Chondrocyte (in vitro differentiated cells): Measurements from ENCODE around the gene FBXO33. TPM values are rescaled to one million over a fixed set of nuclear protein-coding genes. Genes with fewer than 3 reads are reported as not detected.
A peak's percentile ranks its signal among the peaks of the same experiment; 100 is the strongest.
"Not testable (repeated sequence)": the region's sequence is repeated elsewhere in the genome, so short reads cannot be mapped to it uniquely, and the experiment has no call there.

Experiments used
- DNase-seq: peaks from one replicate; pipeline ENCODE4 v3.0.0; 2021; ENCODE audit warnings: mixed read lengths, low spot score
- H3K27ac Mint-ChIP-seq: one replicate; pipeline ENCODE4 v1.8.0; 2021; ENCODE audit warnings: mild to moderate bottlenecking, moderate library complexity, mixed read lengths; ENCODE audit not compliant: unreplicated experiment
- H3K27me3 Mint-ChIP-seq: 2 replicates; pipeline ENCODE4 v1.8.0; 2021; ENCODE audit warnings: low read depth, mixed read lengths
- H3K36me3 Mint-ChIP-seq: 2 replicates; pipeline ENCODE4 v1.8.0; 2021; ENCODE audit warnings: low read depth, mixed read lengths
- H3K4me1 Mint-ChIP-seq: 2 replicates; pipeline ENCODE4 v1.8.0; 2021; ENCODE audit warnings: low read depth, mild to moderate bottlenecking, mixed read lengths
- H3K4me3 Mint-ChIP-seq: one replicate; pipeline ENCODE4 v1.8.0; 2021; ENCODE audit warnings: mild to moderate bottlenecking, moderate library complexity, mixed read lengths; ENCODE audit not compliant: unreplicated experiment
- H3K9me3 Mint-ChIP-seq: 2 replicates; pipeline ENCODE4 v1.8.0; 2021; ENCODE audit warnings: low read depth, mixed read lengths
- total RNA-seq: library from RNA; stranded (reverse); gene quantifications from 3 replicates; pipeline ENCODE4 v1.2.1, GENCODE V29; 2021
- TF ChIP-seq, protein P1 (sequence below): fragments of 200-600 bp; sonication (generic); IDR thresholded peaks from 2 replicates; pipeline ENCODE4 v1.5.0; 2021; ENCODE audit warnings: antibody characterized with exemption, mild to moderate bottlenecking, moderate library complexity

Gene FBXO33
- total RNA-seq, 1 donor from 2014 or later: 9.2 TPM

DNA sequence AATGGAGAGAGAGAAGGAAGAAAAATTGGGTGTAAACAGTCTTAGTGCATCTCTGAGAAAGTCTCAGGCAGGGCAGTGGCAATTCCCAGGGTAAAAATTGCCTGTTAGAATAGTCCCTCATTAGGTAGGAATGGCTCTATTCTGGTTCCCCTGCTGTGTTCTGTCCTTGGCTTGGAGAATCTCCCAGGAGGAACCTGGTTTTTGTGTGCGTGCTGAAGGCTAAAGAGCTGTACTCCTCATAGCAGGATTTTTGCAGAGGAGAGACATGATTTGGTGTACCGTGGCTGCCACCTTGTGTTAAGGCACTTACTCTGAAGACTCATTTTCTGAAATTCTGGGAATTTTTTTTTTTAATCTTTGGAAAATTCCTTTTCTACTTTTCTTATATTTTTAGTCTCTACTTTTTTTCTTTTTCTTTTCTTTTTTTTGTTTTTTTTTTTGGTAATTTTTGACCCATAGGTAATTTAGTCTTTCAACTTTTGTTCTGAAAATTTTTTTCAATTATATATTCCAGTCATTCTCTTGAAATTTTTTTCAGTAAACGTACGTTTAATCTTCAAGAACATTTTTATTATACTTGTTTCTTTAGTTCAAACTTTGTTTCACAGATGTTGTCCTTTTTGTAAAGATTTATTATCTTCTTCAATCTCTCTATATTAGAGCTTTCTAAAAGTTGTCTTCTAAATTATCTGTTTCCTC lies 63.8 kb downstream of the FBXO33 start:
- peaks cover 24% of the 10 kb centered on the region for H3K4me1 Mint-ChIP-seq
- TF ChIP-seq, protein P1, sequence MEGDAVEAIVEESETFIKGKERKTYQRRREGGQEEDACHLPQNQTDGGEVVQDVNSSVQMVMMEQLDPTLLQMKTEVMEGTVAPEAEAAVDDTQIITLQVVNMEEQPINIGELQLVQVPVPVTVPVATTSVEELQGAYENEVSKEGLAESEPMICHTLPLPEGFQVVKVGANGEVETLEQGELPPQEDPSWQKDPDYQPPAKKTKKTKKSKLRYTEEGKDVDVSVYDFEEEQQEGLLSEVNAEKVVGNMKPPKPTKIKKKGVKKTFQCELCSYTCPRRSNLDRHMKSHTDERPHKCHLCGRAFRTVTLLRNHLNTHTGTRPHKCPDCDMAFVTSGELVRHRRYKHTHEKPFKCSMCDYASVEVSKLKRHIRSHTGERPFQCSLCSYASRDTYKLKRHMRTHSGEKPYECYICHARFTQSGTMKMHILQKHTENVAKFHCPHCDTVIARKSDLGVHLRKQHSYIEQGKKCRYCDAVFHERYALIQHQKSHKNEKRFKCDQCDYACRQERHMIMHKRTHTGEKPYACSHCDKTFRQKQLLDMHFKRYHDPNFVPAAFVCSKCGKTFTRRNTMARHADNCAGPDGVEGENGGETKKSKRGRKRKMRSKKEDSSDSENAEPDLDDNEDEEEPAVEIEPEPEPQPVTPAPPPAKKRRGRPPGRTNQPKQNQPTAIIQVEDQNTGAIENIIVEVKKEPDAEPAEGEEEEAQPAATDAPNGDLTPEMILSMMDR: peak; percentile 90
- H3K27ac Mint-ChIP-seq: peak overlapping the region; percentile 28
- no peak for DNase-seq
- H3K27me3 Mint-ChIP-seq: no peaks in the 10 kb centered on the region
- H3K36me3 Mint-ChIP-seq: peaks cover 14% of the 10 kb centered on the region
- no peak overlapping the region for H3K4me3 Mint-ChIP-seq
- peaks cover 13% of the 10 kb centered on the region for H3K9me3 Mint-ChIP-seq

DNA sequence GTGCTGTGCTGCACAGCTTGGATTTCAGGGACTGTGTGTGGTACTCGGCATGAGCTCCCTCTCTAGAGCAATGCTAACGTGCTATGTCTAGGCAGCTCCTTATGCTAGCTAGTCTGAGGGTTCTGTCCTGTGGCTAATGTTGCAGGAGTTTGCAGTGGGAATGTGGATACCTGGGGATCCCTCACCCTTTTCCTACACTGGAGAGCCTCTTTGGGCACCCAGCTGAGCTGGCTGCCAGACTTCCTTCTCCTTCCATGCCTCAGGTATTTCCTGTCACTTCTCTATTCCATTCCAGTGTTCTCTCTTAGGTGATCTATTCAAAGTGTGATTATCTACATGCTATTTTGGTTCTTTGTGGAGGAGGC lies 64.9 kb downstream of the FBXO33 start:
- no peak overlapping the region for H3K4me3 Mint-ChIP-seq
- peaks cover 21% of the 10 kb centered on the region for H3K4me1 Mint-ChIP-seq
- peaks cover 14% of the 10 kb centered on the region for H3K36me3 Mint-ChIP-seq
- peaks cover 13% of the 10 kb centered on the region for H3K9me3 Mint-ChIP-seq
- DNase-seq: no peak
- H3K27me3 Mint-ChIP-seq: no peaks in the 10 kb centered on the region
- TF ChIP-seq, protein P1: no peak
- H3K27ac Mint-ChIP-seq: no peak overlapping the region

DNA sequence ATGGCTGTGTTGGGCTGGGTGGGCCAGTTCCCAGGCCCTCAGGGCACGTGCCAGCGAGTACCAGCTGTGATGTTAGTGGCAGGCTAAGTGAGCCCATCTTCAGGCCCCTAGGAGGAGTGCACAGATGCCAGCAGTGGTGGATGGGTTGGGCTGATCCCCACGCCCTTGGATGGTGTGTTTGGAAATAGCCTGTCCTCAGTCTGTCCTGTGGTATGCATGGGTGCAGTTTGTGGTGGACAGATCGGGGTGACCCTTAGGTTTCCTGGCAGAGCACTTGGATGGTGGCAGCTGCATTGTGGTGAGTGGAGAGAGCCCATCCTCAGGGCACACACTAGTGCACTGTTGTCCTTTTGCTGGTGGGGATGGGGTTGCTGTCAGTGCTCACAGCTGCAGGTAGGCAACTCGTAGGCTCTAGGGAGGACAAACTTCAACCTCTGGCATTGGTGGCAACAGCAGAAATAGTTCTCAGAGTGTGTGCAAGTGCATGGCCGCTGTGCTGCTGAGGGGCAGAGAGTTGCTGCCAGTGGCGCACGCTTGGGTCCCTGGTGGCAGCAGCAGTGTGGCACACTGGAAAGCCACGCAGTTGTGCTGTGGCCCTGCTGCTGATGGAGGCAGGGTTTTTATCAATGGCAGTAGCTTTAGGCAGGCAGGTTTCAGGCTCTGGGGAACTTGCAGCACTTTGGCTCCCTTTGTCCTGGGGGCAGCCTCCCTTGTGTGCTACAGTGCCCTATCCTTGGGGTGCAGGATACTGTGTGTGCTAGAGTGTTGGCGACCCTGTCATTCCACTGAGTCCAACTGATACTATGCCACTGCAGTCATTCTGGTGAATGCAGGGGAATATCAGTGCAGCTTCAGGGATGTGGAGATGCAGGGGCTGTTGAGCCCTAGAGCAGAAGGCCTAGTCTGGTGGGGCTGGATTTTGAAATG lies 65.5 kb downstream of the FBXO33 start:
- H3K27ac Mint-ChIP-seq: no peak overlapping the region
- peaks cover 22% of the 10 kb centered on the region for H3K4me1 Mint-ChIP-seq
- TF ChIP-seq, protein P1: no peak
- no peaks in the 10 kb centered on the region for H3K27me3 Mint-ChIP-seq
- no peak for DNase-seq
- H3K9me3 Mint-ChIP-seq: peaks cover 13% of the 10 kb centered on the region
- H3K4me3 Mint-ChIP-seq: no peak overlapping the region
- H3K36me3 Mint-ChIP-seq: peaks cover 14% of the 10 kb centered on the region

DNA sequence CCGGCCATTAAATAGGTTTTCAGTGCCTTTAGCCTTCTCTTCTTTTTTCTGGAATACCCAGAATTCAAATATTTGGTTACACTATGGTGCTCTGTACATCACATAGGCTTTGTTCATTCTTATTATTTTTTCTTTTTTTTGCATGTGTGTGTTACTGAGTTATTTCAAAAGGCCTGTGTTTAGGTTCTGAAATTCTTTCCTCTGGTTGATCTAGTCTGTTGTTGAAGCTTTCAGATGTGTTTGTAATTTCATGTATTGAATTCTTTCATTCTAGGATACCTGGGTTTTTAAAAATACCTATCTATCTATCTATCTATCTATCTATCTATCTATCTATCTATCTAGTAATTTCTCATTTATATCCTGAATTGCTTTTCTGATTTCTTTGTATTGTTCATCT lies 66.9 kb downstream of the FBXO33 start:
- H3K36me3 Mint-ChIP-seq: peaks cover 15% of the 10 kb centered on the region
- no peaks in the 10 kb centered on the region for H3K27me3 Mint-ChIP-seq
- H3K4me1 Mint-ChIP-seq: peaks cover 26% of the 10 kb centered on the region
- no peak overlapping the region for H3K4me3 Mint-ChIP-seq
- TF ChIP-seq, protein P1: no peak
- H3K9me3 Mint-ChIP-seq: peaks cover 13% of the 10 kb centered on the region
- H3K27ac Mint-ChIP-seq: no peak overlapping the region
- no peak for DNase-seq

DNA sequence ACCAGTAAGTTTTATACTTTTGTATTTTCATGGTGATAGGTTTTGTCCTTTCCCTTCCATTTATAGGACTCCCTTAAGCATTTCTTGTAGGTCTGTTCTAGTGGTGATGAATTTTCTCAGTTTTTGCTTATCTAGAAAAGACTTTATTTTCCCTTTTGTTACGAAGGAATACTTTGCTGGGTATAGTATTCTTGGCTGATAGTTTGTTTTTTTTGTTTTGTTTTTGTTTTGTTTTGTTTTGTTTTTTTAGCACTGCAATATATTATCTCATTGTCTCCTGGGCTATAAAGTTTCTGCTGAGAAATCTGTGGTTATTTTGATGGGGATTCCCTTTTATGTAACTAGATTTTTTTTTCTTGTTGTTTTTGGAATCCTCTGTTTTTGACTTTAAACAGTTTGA lies 67.7 kb downstream of the FBXO33 start:
- no peaks in the 10 kb centered on the region for H3K27me3 Mint-ChIP-seq
- DNase-seq: no peak
- H3K36me3 Mint-ChIP-seq: peaks cover 18% of the 10 kb centered on the region
- peaks cover 13% of the 10 kb centered on the region for H3K9me3 Mint-ChIP-seq
- TF ChIP-seq, protein P1: no peak
- H3K4me1 Mint-ChIP-seq: peaks cover 26% of the 10 kb centered on the region
- no peak overlapping the region for H3K27ac Mint-ChIP-seq
- H3K4me3 Mint-ChIP-seq: no peak overlapping the region

DNA sequence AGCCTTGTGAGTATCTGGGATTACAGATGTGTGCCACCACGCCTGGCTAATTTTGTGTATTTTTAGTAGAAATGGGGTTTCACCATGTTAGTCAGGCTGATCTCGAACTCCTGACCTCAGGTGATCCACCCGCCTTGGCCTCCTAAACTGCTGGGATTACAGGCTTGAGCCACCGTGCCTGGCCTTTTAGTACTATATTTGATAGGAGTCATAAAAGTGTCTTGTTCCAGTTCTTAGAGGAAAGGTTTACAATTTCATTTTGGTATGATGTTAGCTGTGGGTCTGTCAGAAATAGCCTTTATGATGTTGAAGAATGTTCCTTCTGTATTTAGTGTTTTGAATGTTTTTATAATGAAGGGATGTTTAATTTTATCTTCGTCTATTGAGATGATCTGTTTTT lies 70.7 kb downstream of the FBXO33 start:
- not testable (repeated sequence) for H3K4me1 Mint-ChIP-seq, H3K27me3 Mint-ChIP-seq, H3K4me3 Mint-ChIP-seq, H3K27ac Mint-ChIP-seq, DNase-seq
- H3K36me3 Mint-ChIP-seq: peaks cover 23% of the 10 kb centered on the region
- H3K9me3 Mint-ChIP-seq: peaks cover 13% of the 10 kb centered on the region
